Effector memory CD4-positive, alpha-beta T cell (primary cell): ENCODE data around the gene TUBD1.

ENCODE experiments used
- DNase-seq, 3 donors: peaks; one replicate each; pipeline ENCODE4 v3.0.0-alpha.2; 2020
- H3K27ac ChIP-seq: 2 replicates; pipeline ENCODE4 v1.7.0; 2013; ENCODE audit warnings: mild to moderate bottlenecking, low read length, moderate library complexity; ENCODE audit not compliant: insufficient read depth, poor library complexity, severe bottlenecking
- H3K27me3 ChIP-seq: replicated peaks from 2 replicates; pipeline ENCODE4 v1.7.0; 2013; ENCODE audit warnings: mild to moderate bottlenecking, low read length; ENCODE audit not compliant: insufficient read depth, control insufficient read depth, poor library complexity, severe bottlenecking
- H3K36me3 ChIP-seq: 2 replicates; pipeline ENCODE4 v1.7.0; 2013; ENCODE audit warnings: mild to moderate bottlenecking, low read length, moderate library complexity; ENCODE audit not compliant: control insufficient read depth, insufficient read depth
- H3K4me1 ChIP-seq: 2 replicates; pipeline ENCODE4 v1.7.0; 2013; ENCODE audit warnings: low read length, mild to moderate bottlenecking; ENCODE audit not compliant: control insufficient read depth, insufficient read depth, poor library complexity, severe bottlenecking
- H3K4me3 ChIP-seq: 2 replicates; pipeline ENCODE4 v1.7.0; 2013; ENCODE audit warnings: low read length, low read depth, mild to moderate bottlenecking; ENCODE audit not compliant: insufficient read depth, poor library complexity, severe bottlenecking
- H3K9me3 ChIP-seq: 2 replicates; pipeline ENCODE4 v1.7.0; 2013; ENCODE audit warnings: mild to moderate bottlenecking, low read length, moderate library complexity; ENCODE audit not compliant: control insufficient read depth

TUBD1 gene

DNA sequence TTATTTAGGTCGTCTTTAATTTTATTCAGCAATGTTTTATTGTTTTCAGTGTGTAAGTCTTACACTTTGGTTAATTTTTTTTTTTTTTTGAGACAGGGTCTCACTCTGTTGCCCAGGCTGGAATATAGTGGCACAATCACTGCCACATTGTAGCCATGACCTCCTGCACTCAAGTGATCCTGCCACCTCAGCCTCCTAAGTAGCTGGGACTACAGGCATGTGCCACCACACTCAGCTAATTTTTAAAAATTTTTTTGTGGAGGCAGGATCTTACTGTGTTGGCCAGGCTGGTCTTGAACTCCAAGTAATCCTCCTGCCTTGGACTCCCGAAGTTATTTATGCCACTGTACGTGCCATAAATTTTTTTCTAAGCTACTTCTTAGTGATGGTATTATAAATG, 14.7 kb upstream of the TUBD1 start:
- peaks cover 13% of the 10 kb centered on the region for H3K36me3 ChIP-seq
- H3K4me3 ChIP-seq, result no peak overlapping the region
- no peaks in the 10 kb centered on the region for H3K27me3 ChIP-seq
- no peak overlapping the region for H3K27ac ChIP-seq
- H3K9me3 ChIP-seq, result no peaks in the 10 kb centered on the region
- H3K4me1 ChIP-seq, result no peaks in the 10 kb centered on the region
- DNase-seq, result no peak

DNA sequence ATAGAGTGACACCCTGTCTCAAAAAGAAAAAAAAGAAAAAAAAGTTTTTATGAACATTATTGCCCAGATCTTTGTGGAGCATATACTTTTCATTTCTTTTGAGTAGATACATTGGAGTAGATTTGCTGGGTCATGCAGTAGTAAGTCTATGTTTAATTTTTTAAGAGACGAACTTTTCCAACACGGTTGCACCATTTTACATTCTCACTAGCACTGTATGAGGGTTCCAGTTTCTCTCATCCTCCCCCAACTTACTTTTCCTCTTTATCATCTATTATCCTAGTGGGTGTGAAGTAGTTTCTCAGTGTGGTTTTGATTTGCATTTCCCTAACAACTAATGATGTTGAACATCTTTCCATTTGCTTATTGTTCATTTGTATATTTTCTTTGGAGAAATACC, 10.7 kb upstream of the TUBD1 start:
- Histone ChIP-seq H3K4me1 (no peaks in the 10 kb centered on the region), H3K27ac (no peak overlapping the region), H3K36me3 (peaks cover 5% of the 10 kb centered on the region), H3K27me3 (no peaks in the 10 kb centered on the region), H3K9me3 (no peaks in the 10 kb centered on the region), H3K4me3 (no peak overlapping the region)
- DNase-seq, result no peak

DNA sequence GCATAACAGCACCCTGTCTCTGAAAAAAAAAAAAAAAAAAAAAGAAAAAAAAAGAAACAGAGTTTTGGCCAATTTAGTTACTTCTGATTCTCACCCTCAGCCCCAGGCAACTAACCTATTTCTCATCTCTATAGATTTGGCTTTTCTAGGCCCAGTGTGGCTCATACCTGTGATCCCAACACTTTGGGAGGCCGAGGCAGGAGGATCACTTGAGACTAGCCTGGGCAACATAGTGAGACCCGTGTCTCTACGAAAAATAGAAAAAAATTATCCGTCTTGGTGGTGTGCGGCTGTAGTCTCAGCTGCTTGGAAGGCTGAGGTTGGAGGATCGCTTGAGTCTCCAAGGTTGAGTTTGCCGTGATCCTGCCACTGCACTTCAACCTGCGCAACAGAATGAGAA, 8.9 kb upstream of the TUBD1 start:
- H3K9me3 ChIP-seq, result no peaks in the 10 kb centered on the region

DNA sequence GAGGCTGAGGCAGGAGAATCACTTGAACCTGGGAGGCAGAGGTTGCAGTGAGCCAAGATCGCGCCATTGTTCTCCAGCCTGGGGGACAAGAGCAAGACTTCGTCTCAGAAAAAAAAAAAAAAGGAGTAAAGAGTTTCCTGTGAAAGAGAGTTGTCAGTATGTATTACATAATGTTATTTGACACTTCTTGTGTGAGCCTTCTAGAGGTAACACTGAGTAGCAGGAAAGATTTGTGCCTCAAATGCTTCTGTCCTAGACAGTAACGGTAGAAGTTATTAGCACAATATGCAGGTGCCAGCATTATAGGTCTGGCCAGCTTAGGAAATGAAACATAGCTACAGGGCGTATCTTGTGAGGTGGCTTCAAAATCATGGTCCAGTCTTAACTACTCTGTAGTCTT, 6.4 kb upstream of the TUBD1 start:
- no peak for DNase-seq
- Histone ChIP-seq H3K27ac (no peak overlapping the region), H3K9me3 (no peaks in the 10 kb centered on the region)

More for the DNA sequence above, 8.9 kb upstream of the TUBD1 start:
- no peak overlapping the region for H3K4me3 ChIP-seq
- H3K4me1 ChIP-seq, result no peaks in the 10 kb centered on the region
- DNase-seq, result no peak
- H3K36me3 ChIP-seq, result no peaks in the 10 kb centered on the region
- H3K27ac ChIP-seq, result no peak overlapping the region
- H3K27me3 ChIP-seq, result no peaks in the 10 kb centered on the region

DNA sequence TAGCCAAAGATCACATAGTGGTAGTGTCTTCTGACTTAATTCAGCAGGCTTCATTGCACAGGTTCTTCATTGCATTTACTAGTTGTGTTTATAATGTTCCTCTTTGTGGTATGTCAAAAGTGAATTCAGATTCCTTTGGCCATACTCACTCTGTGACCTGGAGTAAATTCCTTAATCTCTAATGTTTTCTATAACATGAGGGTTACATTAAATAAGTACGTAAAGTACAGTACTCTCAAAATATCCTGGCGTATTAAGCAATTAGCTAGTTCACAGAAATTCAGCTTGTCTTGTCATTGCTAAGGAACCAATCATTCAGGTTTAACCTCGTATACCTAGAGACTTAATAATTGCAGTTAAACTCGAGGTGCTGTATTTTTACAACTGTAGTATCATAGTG, 4.3 kb upstream of the TUBD1 start:
- no peaks in the 10 kb centered on the region for H3K9me3 ChIP-seq

More for the DNA sequence above, 6.4 kb upstream of the TUBD1 start:
- peaks cover 7% of the 10 kb centered on the region for H3K4me1 ChIP-seq
- no peaks in the 10 kb centered on the region for H3K36me3 ChIP-seq
- no peaks in the 10 kb centered on the region for H3K27me3 ChIP-seq
- H3K4me3 ChIP-seq, result no peak overlapping the region

DNA sequence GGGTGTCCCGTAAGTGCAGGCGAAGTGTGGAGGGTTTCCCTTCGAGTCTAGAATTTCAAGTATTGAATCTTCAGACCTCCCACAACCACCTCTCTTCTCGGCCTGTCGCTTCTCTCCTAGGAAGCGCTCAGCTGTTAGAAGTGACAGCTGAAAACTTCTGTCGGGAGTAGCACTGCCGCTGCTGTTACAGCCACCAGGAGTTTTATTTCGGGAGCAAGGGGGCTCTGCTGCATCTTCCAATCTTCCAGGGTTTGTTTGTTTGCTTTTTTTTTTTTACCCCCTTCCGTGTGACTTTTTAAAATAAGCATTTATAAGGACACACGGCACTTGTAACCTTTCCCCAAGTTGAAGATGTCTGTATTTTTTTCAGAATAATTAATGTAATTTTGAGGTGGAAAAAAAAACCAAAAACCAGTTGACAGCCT, 945 bp upstream of the TUBD1 start:
- peak overlapping the region; percentile 95 for H3K27ac ChIP-seq
- DNase-seq, result no peak
- H3K27me3 ChIP-seq, result no peaks in the 10 kb centered on the region
- no peaks in the 10 kb centered on the region for H3K9me3 ChIP-seq
- H3K4me1 ChIP-seq, result peaks cover 21% of the 10 kb centered on the region
- peak overlapping the region; percentile 94 for H3K4me3 ChIP-seq
- H3K36me3 ChIP-seq, result no peaks in the 10 kb centered on the region

More for the DNA sequence above, 4.3 kb upstream of the TUBD1 start:
- DNase-seq, result no peak
- H3K36me3 ChIP-seq, result no peaks in the 10 kb centered on the region
- no peak overlapping the region for H3K4me3 ChIP-seq
- H3K4me1 ChIP-seq, result peaks cover 13% of the 10 kb centered on the region
- H3K27me3 ChIP-seq, result no peaks in the 10 kb centered on the region
- H3K27ac ChIP-seq, result no peak overlapping the region

DNA sequence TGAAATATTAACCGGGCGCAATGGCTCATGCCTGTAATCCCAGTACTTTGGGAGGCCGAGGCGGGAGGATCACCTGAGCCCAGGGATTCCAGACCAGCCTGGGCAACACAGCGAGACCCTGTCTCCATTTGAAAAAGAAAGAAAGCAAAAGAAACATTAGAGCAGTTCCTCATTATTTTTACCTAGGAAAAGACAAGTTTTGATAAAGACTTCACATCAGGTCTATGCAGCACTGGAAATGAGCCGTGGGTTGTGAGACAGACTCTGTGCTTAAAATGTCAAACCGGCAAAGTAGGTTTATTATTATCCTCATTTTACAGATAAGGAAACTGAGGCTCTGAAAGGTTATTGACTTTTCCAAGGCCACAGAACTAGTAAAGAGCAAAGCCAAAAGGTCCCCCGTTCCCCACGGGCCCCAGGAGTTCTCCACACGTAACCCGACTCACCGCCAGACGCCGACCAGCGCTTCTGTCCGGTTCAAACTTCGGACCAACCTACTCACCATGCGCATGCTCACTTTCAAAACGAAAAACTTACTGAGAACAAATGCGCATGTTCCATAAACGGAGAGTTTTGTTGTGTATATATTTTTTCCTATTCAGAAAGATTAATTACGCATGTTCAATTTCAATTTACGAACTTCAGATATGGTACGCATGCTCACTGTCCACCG, 356 bp downstream of the TUBD1 start:
- H3K4me1 ChIP-seq, result peaks cover 21% of the 10 kb centered on the region
- no peak for DNase-seq
- peak overlapping the region; percentile 94 for H3K4me3 ChIP-seq
- H3K9me3 ChIP-seq, result no peaks in the 10 kb centered on the region
- no peaks in the 10 kb centered on the region for H3K36me3 ChIP-seq
- H3K27ac ChIP-seq, result peak overlapping the region; percentile 95
- H3K27me3 ChIP-seq, result no peaks in the 10 kb centered on the region

DNA sequence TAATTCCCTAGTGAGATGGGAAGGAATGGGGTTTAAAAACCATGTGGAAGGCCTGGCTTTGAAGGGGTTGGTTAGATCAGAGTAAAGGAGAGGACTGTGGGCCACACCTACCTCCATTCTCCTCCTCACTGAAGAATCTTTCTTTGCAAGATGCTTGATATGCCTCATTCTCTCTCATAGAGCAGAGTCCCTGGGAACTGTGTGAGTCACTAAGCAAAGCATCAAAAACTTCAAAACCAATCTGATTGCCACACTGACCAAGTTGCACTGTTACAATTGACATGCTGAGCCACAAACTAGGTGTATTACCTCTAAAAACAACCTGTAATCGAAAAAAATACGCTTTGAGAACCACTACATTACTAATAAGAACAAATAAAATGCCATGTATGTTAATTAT, 2.0 kb downstream of the TUBD1 start:
- Histone ChIP-seq H3K4me1 (peaks cover 21% of the 10 kb centered on the region), H3K4me3 (no peak overlapping the region)
- DNase-seq, result no peak

DNA sequence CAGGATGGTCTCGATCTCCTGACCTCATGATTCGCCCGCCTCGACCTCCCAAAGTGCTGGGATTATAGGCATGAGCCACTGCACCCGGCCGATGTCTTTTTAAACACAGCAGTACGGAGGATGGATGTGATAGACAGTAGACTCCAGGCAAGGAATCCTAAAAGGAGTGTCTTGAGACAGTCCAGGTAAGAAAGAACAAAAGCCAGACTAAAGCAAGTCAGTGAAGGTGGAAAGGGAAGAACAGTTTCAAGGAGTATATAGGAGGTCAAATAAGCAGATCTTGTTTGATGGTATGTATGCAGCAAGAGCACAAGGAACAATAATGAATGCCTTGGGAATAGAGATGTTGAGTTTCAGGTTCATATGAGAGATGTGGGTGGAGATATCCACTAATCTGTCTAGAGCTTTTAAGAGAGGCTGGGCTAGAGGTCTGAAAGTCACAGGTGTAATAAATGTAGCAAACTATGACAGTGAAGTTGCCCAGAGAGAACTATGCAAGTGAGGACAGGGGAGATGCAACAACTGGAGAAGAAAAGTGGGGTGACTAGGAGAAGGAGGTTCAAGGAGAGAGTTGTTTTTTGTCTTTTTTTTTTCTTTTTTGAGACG, 4.5 kb downstream of the TUBD1 start:
- Histone ChIP-seq H3K4me1 (peaks cover 8% of the 10 kb centered on the region), H3K36me3 (peaks cover 22% of the 10 kb centered on the region), H3K4me3 (no peak overlapping the region), H3K27ac (no peak overlapping the region), H3K9me3 (no peaks in the 10 kb centered on the region), H3K27me3 (no peaks in the 10 kb centered on the region)
- DNase-seq, result no peak

More for the DNA sequence above, 2.0 kb downstream of the TUBD1 start:
- no peaks in the 10 kb centered on the region for H3K9me3 ChIP-seq
- no peak overlapping the region for H3K27ac ChIP-seq
- peaks cover 4% of the 10 kb centered on the region for H3K36me3 ChIP-seq
- no peaks in the 10 kb centered on the region for H3K27me3 ChIP-seq

DNA sequence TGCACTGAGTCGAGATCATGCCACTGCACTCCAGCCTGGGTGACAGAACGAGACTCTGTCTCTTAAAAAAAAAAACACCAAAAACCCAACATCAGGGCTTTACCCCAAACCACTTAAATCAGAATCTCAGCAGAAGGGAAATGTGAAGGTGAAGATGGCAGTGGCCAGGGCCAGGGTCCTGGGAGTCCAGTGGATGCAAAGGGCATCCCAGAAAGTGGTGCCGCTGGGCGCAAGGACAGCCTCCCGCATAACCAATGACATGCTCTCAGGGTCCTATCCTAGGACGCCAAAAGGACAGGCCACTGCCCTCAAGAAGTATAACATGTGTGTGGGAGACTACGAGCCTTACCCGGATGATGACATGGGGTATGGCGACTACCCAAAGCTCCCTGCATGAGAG, 7.9 kb downstream of the TUBD1 start:
- Histone ChIP-seq H3K9me3 (no peaks in the 10 kb centered on the region), H3K36me3 (peaks cover 28% of the 10 kb centered on the region), H3K4me1 (no peaks in the 10 kb centered on the region), H3K27ac (no peak overlapping the region), H3K27me3 (no peaks in the 10 kb centered on the region), H3K4me3 (no peak overlapping the region)
- no peak for DNase-seq
